ENCODE data around the gene SAG.

DNA sequence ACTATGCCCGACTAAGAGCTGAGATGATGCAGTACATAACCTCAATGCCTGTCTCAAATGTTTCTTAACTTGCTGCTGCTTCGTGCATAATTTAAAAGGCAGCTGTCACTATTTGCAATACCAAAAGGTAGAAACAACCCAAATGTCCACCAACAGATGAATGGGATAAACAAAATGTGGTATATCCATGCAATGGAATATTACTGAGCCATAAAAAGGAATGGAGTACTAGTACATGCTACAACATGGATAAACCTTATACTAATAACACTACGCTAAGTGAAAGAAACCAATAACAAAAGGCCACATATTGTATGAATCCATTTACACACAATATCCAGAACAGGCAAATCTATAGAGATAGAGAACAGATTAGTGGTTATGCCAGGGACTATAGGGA, 33.7 kb downstream of the SAG start:
- TF ChIP-seq, protein P1, sequence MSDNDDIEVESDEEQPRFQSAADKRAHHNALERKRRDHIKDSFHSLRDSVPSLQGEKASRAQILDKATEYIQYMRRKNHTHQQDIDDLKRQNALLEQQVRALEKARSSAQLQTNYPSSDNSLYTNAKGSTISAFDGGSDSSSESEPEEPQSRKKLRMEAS (IDR thresholded peaks at IDR 0.05), result no peak
- TF ChIP-seq, protein P2, sequence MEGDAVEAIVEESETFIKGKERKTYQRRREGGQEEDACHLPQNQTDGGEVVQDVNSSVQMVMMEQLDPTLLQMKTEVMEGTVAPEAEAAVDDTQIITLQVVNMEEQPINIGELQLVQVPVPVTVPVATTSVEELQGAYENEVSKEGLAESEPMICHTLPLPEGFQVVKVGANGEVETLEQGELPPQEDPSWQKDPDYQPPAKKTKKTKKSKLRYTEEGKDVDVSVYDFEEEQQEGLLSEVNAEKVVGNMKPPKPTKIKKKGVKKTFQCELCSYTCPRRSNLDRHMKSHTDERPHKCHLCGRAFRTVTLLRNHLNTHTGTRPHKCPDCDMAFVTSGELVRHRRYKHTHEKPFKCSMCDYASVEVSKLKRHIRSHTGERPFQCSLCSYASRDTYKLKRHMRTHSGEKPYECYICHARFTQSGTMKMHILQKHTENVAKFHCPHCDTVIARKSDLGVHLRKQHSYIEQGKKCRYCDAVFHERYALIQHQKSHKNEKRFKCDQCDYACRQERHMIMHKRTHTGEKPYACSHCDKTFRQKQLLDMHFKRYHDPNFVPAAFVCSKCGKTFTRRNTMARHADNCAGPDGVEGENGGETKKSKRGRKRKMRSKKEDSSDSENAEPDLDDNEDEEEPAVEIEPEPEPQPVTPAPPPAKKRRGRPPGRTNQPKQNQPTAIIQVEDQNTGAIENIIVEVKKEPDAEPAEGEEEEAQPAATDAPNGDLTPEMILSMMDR (IDR thresholded peaks at IDR 0.05; ENCODE audit: low read depth, low read length, missing input control), result no peak
- TF ChIP-seq EGR1 (IDR thresholded peaks at IDR 0.05; ENCODE audit: low read depth in 2 of 2) (no peak), GABPA (IDR thresholded peaks at IDR 0.05 in 1 of 2, conservative IDR thresholded peaks at IDR 0.05 in 1 of 2) (no peak), SP1 (IDR thresholded peaks at IDR 0.05) (no peak), JUND (IDR thresholded peaks at IDR 0.05) (no peak), NR2F2 (IDR thresholded peaks at IDR 0.05) (no peak), RAD21 (IDR thresholded peaks at IDR 0.05) (no peak), TAF1 (conservative IDR thresholded peaks at IDR 0.05) (no peak), YY1 (IDR thresholded peaks at IDR 0.05) (no peak), FOXA1 (IDR thresholded peaks at IDR 0.05) (no peak)
- TF ChIP-seq, protein P3, sequence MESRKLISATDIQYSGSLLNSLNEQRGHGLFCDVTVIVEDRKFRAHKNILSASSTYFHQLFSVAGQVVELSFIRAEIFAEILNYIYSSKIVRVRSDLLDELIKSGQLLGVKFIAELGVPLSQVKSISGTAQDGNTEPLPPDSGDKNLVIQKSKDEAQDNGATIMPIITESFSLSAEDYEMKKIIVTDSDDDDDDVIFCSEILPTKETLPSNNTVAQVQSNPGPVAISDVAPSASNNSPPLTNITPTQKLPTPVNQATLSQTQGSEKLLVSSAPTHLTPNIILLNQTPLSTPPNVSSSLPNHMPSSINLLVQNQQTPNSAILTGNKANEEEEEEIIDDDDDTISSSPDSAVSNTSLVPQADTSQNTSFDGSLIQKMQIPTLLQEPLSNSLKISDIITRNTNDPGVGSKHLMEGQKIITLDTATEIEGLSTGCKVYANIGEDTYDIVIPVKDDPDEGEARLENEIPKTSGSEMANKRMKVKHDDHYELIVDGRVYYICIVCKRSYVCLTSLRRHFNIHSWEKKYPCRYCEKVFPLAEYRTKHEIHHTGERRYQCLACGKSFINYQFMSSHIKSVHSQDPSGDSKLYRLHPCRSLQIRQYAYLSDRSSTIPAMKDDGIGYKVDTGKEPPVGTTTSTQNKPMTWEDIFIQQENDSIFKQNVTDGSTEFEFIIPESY (IDR thresholded peaks at IDR 0.05), result no peak
- TF ChIP-seq, protein P4, sequence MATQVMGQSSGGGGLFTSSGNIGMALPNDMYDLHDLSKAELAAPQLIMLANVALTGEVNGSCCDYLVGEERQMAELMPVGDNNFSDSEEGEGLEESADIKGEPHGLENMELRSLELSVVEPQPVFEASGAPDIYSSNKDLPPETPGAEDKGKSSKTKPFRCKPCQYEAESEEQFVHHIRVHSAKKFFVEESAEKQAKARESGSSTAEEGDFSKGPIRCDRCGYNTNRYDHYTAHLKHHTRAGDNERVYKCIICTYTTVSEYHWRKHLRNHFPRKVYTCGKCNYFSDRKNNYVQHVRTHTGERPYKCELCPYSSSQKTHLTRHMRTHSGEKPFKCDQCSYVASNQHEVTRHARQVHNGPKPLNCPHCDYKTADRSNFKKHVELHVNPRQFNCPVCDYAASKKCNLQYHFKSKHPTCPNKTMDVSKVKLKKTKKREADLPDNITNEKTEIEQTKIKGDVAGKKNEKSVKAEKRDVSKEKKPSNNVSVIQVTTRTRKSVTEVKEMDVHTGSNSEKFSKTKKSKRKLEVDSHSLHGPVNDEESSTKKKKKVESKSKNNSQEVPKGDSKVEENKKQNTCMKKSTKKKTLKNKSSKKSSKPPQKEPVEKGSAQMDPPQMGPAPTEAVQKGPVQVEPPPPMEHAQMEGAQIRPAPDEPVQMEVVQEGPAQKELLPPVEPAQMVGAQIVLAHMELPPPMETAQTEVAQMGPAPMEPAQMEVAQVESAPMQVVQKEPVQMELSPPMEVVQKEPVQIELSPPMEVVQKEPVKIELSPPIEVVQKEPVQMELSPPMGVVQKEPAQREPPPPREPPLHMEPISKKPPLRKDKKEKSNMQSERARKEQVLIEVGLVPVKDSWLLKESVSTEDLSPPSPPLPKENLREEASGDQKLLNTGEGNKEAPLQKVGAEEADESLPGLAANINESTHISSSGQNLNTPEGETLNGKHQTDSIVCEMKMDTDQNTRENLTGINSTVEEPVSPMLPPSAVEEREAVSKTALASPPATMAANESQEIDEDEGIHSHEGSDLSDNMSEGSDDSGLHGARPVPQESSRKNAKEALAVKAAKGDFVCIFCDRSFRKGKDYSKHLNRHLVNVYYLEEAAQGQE (IDR thresholded peaks at IDR 0.05), result no peak

Measured in liver (tissue), 3 donors.